Left lung (tissue), 10 donors: ENCODE results near the gene OBSCN. TPM values are rescaled to one million over a fixed set of nuclear protein-coding genes. Genes with fewer than 3 reads are reported as not detected.

ENCODE experiments used
- ATAC-seq: fragments of 200-7000 bp; cut with Tn5 transposase; one replicate; pipeline ENCODE4 v1.9.1; 2020; ENCODE audit warnings: moderate library complexity
- DNase-seq, 4 donors: peaks; one replicate each; pipeline ENCODE4 v3.0.0-alpha.2; 2013 to 2020
- H3K27ac ChIP-seq, 2 donors: fragments of 200-600 bp; sonication (generic) in 1 of 2; one replicate each; pipeline versions ENCODE4 v1.5.0 to v1.8.0; 2020 to 2021
- H3K27me3 ChIP-seq, 2 donors: fragments of 200-600 bp; sonication (generic) in 1 of 2; one replicate each; pipeline versions ENCODE4 v1.5.0 to v1.8.0; 2020 to 2021
- H3K36me3 ChIP-seq, 2 donors: fragments of 200-600 bp; sonication (generic) in 1 of 2; one replicate each; pipeline versions ENCODE4 v1.5.0 to v1.8.0; 2020 to 2021
- H3K4me1 ChIP-seq, 2 donors: fragments of 200-600 bp; one replicate each; pipeline ENCODE4 v1.8.0; 2021
- H3K4me3 ChIP-seq, 2 donors: fragments of 200-600 bp; sonication (generic) in 1 of 2; one replicate each; pipeline versions ENCODE4 v1.5.0 to v1.8.0; 2020 to 2021; ENCODE audit warnings: mild to moderate bottlenecking in 1 of 2
- H3K9me3 ChIP-seq, 2 donors: fragments of 200-600 bp; sonication (generic) in 1 of 2; one replicate each; pipeline versions ENCODE4 v1.5.0 to v1.8.0; 2020 to 2021
- intact Hi-C, 2 donors: fragments of 100-400 bp; cut with DNase I; formaldehyde crosslinking; loops; one replicate each; pipeline versions ENCODE4 v1.11.2 to v1.14.2; 2022
- polyA plus RNA-seq, 6 donors: library from polyadenylated mRNA; unstranded; fragments of 120-200 nt; gene quantifications; one replicate each; pipeline ENCODE4 v1.2.1, GENCODE V29; 2013; ENCODE audit not compliant: insufficient read length in 6 of 6
- total RNA-seq, 2 donors: library from RNA; stranded (reverse); fragmentation: NEBNext Ultra II Directional; extraction: Animal tissue kit (Norgen Biotek cat#: 25700); gene quantifications; one replicate each; pipeline ENCODE4 v1.2.1, GENCODE V29; 2021
- TF ChIP-seq, protein P1 (sequence below), 2 donors: fragments of 200-600 bp; sonication (generic) in 1 of 2; IDR thresholded peaks; one replicate each; pipeline versions ENCODE4 v1.5.0 to v1.8.0; 2021; ENCODE audit warnings: antibody characterized with exemption in 2 of 2
- donor health status: DM: no; HTN: yes; CAD: no.
- donor health status: DM: no; HTN: no; CAD: no.

Gene OBSCN
- total and polyA plus RNA-seq, 8 donors = 20.3 to 69.5 (median 47.5) TPM

DNA sequence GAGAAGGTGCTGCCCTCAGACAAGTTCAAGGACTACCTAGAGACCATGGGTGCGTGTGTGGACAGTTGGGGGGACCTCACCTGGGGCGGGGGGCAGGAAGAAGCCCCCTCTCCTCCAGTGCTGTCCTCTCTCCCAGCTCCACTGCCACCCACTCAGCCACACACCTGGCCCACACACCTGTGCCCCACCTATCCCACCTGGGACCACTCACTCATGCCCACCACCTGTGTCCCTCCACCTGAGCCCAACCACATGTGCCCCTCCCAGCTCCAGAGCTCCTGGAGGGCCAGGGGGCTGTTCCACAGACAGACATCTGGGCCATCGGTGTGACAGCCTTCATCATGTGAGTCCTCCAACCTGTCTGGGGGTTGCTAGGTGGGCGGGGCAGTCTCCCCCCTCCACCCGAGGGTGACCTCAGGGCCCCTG lies 169.8 kb downstream of the OBSCN start:
- no peak for ATAC-seq
- TF ChIP-seq, protein P1, sequence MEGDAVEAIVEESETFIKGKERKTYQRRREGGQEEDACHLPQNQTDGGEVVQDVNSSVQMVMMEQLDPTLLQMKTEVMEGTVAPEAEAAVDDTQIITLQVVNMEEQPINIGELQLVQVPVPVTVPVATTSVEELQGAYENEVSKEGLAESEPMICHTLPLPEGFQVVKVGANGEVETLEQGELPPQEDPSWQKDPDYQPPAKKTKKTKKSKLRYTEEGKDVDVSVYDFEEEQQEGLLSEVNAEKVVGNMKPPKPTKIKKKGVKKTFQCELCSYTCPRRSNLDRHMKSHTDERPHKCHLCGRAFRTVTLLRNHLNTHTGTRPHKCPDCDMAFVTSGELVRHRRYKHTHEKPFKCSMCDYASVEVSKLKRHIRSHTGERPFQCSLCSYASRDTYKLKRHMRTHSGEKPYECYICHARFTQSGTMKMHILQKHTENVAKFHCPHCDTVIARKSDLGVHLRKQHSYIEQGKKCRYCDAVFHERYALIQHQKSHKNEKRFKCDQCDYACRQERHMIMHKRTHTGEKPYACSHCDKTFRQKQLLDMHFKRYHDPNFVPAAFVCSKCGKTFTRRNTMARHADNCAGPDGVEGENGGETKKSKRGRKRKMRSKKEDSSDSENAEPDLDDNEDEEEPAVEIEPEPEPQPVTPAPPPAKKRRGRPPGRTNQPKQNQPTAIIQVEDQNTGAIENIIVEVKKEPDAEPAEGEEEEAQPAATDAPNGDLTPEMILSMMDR (IDR thresholded peaks at IDR 0.05) = no peak
- Histone ChIP-seq H3K36me3 (no peaks in the 10 kb centered on the region), H3K4me3 (peak overlapping the region in 1 of 2 donors; percentile 43), H3K4me1 (peaks cover 0 to 11% of the 10 kb centered on the region in 2 donors), H3K27me3 (peaks cover 0 to 28% of the 10 kb centered on the region in 2 donors), H3K9me3 (no peaks in the 10 kb centered on the region), H3K27ac (no peak overlapping the region)
- DNase-seq = no peak
- intact Hi-C loops = no loop called here

DNA sequence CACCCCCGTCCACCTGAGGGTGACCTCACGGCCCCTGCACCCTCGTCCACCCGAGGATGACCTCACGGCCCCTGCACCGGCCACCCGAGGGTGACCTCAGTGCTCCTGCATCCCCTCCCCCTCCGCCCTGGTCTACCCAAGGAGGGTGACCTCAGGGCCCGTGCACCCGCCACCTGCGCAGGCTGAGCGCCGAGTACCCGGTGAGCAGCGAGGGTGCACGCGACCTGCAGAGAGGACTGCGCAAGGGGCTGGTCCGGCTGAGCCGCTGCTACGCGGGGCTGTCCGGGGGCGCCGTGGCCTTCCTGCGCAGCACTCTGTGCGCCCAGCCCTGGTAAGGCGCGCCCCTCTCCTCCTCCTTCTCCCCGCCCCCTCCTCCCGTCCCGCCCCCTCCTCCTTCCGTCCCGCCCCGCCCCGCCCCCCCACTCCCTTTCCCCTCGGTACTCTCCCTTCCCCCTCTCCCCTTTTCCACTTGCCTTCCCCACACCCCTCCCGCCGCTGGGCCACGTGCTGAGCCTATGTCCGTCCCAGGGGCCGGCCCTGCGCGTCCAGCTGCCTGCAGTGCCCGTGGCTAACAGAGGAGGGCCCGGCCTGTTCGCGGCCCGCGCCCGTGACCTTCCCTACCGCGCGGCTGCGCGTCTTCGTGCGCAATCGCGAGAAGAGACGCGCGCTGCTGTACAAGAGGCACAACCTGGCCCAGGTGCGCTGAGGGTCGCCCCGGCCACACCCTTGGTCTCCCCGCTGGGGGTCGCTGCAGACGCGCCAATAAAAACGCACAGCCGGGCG lies 170.4 kb downstream of the OBSCN start:
- H3K4me1 ChIP-seq = peaks cover 0 to 11% of the 10 kb centered on the region in 2 donors
- H3K4me3 ChIP-seq = peak overlapping the region; percentile 43 to 54
- peaks cover 0 to 28% of the 10 kb centered on the region in 2 donors for H3K27me3 ChIP-seq
- peak overlapping the region; percentile 42 to 59 for H3K27ac ChIP-seq
- no peaks in the 10 kb centered on the region for H3K9me3 ChIP-seq
- intact Hi-C loops = no loop called here
- TF ChIP-seq, protein P1 (IDR thresholded peaks at IDR 0.05) = peak; percentile 39 to 44
- peak; percentile 80 to 91 (median 84) for DNase-seq
- H3K36me3 ChIP-seq = no peaks in the 10 kb centered on the region
- peak; percentile 85 for ATAC-seq

DNA sequence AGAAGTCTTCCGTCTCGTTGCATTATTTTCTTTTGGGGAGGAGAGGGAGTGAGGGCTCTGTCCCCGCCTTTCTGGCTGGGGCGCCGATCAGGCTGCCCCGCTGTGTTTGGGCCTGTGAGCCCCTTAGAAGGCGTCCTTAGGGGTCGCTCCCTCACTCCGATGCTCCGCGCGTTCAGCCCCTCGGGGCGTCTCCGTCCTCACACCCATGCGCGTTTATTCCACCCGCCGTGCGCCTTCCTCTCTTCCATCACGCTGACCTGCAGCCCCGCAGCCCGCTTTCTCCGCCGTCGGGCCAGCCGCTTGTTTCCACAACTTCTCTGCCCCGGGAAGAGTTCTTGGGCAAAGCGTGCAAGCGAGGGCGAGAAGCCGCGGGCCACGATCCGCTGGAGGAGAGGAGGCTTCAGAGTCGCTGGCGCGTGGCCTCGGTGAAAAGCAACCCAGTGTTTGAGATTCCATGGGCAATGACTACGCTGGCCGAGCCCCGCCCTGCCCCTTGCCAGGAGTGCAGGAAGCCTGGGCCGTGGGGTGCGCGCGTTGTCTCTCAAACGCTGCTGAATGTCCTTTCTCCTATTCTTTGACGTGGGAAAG lies 171.1 kb downstream of the OBSCN start:
- Histone ChIP-seq H3K4me1 (peaks cover 0 to 11% of the 10 kb centered on the region in 2 donors), H3K4me3 (peak overlapping the region; percentile 43 to 54), H3K27ac (peak overlapping the region; percentile 42 to 59), H3K36me3 (no peaks in the 10 kb centered on the region), H3K27me3 (peaks cover 0 to 28% of the 10 kb centered on the region in 2 donors), H3K9me3 (no peaks in the 10 kb centered on the region)
- ATAC-seq = peak; percentile 63
- intact Hi-C loops = no loop called here
- TF ChIP-seq, protein P1 (IDR thresholded peaks at IDR 0.05) = no peak
- DNase-seq = peak in 1 of 4 donors; percentile 85

DNA sequence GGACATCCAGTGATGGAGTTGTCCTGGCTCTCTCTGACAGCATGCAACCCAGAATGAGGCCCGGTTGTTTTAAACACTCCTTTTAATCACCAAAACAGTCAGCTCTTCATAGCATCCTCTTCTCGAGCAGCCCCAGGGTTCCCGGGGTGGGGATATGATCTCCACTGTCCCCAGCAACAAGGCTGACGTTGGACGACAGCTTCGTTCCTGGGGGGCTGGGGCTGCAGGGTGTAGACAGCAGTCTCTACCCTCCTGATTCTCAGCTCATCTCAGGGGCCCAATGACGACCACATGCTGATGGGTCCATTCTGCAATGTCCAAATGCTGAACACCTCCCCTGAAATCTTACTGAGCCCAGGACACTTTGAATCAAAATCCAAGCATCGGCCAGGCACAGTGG lies 171.8 kb downstream of the OBSCN start:
- Histone ChIP-seq H3K4me1 (peaks cover 0 to 11% of the 10 kb centered on the region in 2 donors), H3K9me3 (no peaks in the 10 kb centered on the region), H3K4me3 (no peak overlapping the region), H3K27ac (no peak overlapping the region), H3K27me3 (peaks cover 0 to 28% of the 10 kb centered on the region in 2 donors), H3K36me3 (no peaks in the 10 kb centered on the region)
- DNase-seq (peak in 2 of 4 donors; percentile 18 to 57), ATAC-seq (no peak)
- TF ChIP-seq, protein P1 (IDR thresholded peaks at IDR 0.05) = no peak
- intact Hi-C loops = no loop called here

DNA sequence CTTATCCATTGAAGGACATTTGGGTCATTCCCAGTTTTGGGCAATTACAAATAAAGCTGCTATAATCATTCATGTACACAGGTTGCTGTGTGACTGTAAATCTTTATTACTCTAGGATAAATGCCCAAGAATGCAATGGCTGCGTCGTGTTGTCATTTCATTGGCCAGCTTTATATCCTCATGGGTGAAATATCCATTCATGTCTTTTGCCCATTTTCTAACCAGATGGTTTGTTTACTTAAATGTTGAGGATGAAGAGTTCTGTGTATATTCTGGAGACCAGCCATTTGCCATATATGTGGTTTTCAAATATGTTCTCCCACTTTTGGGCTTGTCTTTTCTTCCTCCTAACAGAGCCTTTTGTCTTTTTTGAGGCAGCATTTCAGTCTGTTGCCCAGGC lies 173.5 kb downstream of the OBSCN start:
- DNase-seq = no peak
- no peak for ATAC-seq
- Histone ChIP-seq H3K27ac (no peak overlapping the region), H3K27me3 (peaks cover 0 to 28% of the 10 kb centered on the region in 2 donors), H3K4me3 (no peak overlapping the region), H3K4me1 (peaks cover 0 to 11% of the 10 kb centered on the region in 2 donors), H3K9me3 (no peaks in the 10 kb centered on the region), H3K36me3 (no peaks in the 10 kb centered on the region)
- TF ChIP-seq, protein P1 (IDR thresholded peaks at IDR 0.05) = no peak
- intact Hi-C loops = no loop called here
